ENCODE data around the gene ZNF385B.
A peak's percentile ranks its signal among the peaks of the same experiment; 100 is the strongest.

Gene ZNF385B

GRCh38 chr2:179796213-179797007, 65.0 kb downstream of the ZNF385B start:
- peaks cover 12% of the 10 kb centered on the region for H3K4me1 Mint-ChIP-seq
- no peaks in the 10 kb centered on the region for H3K36me3 Mint-ChIP-seq (ENCODE audit: low read depth)
- H3K9me3 Mint-ChIP-seq = no peaks in the 10 kb centered on the region
- no peaks in the 10 kb centered on the region for H3K27me3 Mint-ChIP-seq (ENCODE audit: low read depth)
- TF ChIP-seq, protein P1, sequence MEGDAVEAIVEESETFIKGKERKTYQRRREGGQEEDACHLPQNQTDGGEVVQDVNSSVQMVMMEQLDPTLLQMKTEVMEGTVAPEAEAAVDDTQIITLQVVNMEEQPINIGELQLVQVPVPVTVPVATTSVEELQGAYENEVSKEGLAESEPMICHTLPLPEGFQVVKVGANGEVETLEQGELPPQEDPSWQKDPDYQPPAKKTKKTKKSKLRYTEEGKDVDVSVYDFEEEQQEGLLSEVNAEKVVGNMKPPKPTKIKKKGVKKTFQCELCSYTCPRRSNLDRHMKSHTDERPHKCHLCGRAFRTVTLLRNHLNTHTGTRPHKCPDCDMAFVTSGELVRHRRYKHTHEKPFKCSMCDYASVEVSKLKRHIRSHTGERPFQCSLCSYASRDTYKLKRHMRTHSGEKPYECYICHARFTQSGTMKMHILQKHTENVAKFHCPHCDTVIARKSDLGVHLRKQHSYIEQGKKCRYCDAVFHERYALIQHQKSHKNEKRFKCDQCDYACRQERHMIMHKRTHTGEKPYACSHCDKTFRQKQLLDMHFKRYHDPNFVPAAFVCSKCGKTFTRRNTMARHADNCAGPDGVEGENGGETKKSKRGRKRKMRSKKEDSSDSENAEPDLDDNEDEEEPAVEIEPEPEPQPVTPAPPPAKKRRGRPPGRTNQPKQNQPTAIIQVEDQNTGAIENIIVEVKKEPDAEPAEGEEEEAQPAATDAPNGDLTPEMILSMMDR (IDR thresholded peaks at IDR 0.05; ENCODE audit: unreplicated experiment in 3 of 3) = no peak
- H3K4me3 Mint-ChIP-seq = no peak overlapping the region
- H3K27ac Mint-ChIP-seq = no peak overlapping the region

- peaks cover 34% of the 10 kb centered on the region for H3K4me1 Mint-ChIP-seq
- H3K9me3 Mint-ChIP-seq = no peaks in the 10 kb centered on the region
- H3K27me3 Mint-ChIP-seq (ENCODE audit: low read depth) = no peaks in the 10 kb centered on the region
Measured at GRCh38 chr2:179793902-179794301, 67.5 kb downstream of the ZNF385B start.

DNA sequence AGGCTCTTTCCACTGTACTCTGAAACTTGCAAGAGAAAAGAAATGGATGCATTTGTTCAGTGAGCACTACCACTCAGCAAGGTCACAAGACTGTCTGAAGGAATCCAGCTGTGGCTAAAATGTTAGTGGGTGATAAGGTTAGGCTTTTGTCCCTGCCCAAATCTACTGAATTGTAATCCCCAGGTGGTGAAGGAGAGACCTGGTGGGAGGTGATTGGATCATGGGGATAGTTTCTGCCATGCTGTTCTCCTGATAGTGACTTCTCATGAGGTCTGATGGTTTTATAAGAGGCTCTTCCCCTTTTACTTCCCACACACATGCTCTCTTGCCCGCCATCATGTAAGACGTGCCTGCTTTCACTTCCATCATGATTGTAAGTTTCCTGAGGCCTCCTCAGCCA, 68.2 kb downstream of the ZNF385B start:
- H3K9me3 Mint-ChIP-seq = no peaks in the 10 kb centered on the region
- H3K27ac Mint-ChIP-seq = no peak overlapping the region
- peaks cover 39% of the 10 kb centered on the region for H3K4me1 Mint-ChIP-seq
- H3K36me3 Mint-ChIP-seq (ENCODE audit: low read depth) = no peaks in the 10 kb centered on the region
- TF ChIP-seq, protein P1 (IDR thresholded peaks at IDR 0.05; ENCODE audit: unreplicated experiment in 3 of 3) = no peak
- H3K27me3 Mint-ChIP-seq (ENCODE audit: low read depth) = no peaks in the 10 kb centered on the region
- no peak overlapping the region for H3K4me3 Mint-ChIP-seq

More at GRCh38 chr2:179793902-179794301, 67.5 kb downstream of the ZNF385B start:
- H3K4me3 Mint-ChIP-seq = no peak overlapping the region
- TF ChIP-seq, protein P1 (IDR thresholded peaks at IDR 0.05; ENCODE audit: unreplicated experiment in 3 of 3) = no peak
- no peaks in the 10 kb centered on the region for H3K36me3 Mint-ChIP-seq (ENCODE audit: low read depth)
- H3K27ac Mint-ChIP-seq = no peak overlapping the region

DNA sequence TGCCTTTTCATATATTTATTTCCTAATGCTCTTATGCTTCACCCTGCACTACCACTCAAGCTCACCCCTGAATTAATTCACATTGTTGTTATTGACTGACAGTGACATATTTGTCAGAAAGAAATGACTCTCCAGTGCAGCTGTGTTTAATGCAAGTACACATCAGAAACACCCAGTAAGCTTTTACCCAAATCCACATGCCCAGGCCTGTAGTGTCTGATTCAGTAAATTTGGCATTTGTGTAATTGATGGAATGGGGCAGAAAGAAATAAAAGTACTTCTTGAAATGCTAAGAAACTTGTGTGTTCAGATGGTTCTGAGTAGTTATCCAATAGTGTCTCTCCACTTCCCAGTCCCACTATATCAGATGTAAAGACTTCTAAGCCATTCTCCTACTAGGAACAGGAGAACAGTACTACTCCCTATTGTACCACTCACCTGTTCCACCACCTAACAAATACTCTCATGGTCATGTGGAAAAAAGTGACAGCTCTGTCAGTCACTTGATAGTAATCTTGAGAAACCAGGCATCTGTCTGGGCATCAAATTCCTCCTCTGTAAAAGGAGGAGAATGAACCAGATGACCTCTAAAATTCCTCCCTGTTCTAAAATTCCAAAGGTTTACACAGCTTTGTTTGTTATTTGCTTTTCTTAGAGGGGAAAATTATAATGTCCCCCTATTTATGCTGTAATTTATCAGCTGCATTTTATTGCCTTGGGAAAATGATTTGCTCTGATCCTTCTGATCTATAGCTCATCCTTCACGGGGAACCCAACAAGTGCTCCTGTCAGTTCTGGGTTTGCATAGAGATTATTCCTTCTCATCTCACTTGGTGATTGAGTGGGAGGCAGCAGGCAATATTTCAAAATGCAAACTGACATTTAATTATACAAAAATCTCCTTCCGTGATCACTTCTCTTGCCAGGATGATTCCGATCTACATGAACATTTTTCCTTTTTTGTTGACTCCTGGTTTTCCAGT, 70.9 kb downstream of the ZNF385B start:
- TF ChIP-seq, protein P1 (IDR thresholded peaks at IDR 0.05; ENCODE audit: unreplicated experiment in 3 of 3) = no peak
- no peak overlapping the region for H3K4me3 Mint-ChIP-seq
- H3K27ac Mint-ChIP-seq = peak overlapping the region; percentile 2 to 78 (median 18)
- no peaks in the 10 kb centered on the region for H3K36me3 Mint-ChIP-seq (ENCODE audit: low read depth)
- H3K9me3 Mint-ChIP-seq = no peaks in the 10 kb centered on the region
- peaks cover 30% of the 10 kb centered on the region for H3K4me1 Mint-ChIP-seq
- H3K27me3 Mint-ChIP-seq (ENCODE audit: low read depth) = no peaks in the 10 kb centered on the region

- TF ChIP-seq, protein P1 (IDR thresholded peaks at IDR 0.05; ENCODE audit: unreplicated experiment in 3 of 3) = no peak
- Mint-ChIP-seq H3K9me3 (peaks cover 3% of the 10 kb centered on the region), H3K4me1 (peaks cover 30% of the 10 kb centered on the region), H3K27me3 (ENCODE audit: low read depth) (no peaks in the 10 kb centered on the region), H3K27ac (no peak overlapping the region), H3K4me3 (no peak overlapping the region), H3K36me3 (ENCODE audit: low read depth) (no peaks in the 10 kb centered on the region)
Measured at GRCh38 chr2:179788104-179788503, 73.3 kb downstream of the ZNF385B start.
